ENCODE measurements around the gene SESN1.

Gene SESN1

DNA sequence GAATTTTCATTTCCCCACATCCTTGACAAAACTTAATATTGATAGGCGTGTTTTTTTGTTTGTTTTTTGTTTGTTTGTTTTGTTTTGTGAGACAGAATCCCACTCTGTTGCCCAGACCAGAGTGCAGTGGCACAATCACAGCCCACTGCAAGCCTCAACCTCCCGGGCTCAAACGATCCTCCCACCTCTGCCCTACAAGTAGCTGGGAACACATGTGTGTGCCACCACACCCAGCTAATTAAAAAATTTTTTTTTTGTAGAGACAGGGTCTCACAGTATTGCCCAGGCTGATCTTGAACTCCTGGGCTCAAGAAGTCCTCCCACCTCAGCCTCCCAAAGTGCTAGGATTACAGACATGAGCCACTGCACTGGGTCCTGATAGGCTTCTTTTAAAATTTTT, 9.9 kb upstream of the SESN1 start:
- DNase-seq (ENCODE audit: low read depth): no peak
- TF ChIP-seq, protein P1, sequence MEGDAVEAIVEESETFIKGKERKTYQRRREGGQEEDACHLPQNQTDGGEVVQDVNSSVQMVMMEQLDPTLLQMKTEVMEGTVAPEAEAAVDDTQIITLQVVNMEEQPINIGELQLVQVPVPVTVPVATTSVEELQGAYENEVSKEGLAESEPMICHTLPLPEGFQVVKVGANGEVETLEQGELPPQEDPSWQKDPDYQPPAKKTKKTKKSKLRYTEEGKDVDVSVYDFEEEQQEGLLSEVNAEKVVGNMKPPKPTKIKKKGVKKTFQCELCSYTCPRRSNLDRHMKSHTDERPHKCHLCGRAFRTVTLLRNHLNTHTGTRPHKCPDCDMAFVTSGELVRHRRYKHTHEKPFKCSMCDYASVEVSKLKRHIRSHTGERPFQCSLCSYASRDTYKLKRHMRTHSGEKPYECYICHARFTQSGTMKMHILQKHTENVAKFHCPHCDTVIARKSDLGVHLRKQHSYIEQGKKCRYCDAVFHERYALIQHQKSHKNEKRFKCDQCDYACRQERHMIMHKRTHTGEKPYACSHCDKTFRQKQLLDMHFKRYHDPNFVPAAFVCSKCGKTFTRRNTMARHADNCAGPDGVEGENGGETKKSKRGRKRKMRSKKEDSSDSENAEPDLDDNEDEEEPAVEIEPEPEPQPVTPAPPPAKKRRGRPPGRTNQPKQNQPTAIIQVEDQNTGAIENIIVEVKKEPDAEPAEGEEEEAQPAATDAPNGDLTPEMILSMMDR (conservative IDR thresholded peaks at IDR 0.05; ENCODE audit: low read length): no peak
- no peak overlapping the region for H3K4me3 ChIP-seq (ENCODE audit: low read length)

DNA sequence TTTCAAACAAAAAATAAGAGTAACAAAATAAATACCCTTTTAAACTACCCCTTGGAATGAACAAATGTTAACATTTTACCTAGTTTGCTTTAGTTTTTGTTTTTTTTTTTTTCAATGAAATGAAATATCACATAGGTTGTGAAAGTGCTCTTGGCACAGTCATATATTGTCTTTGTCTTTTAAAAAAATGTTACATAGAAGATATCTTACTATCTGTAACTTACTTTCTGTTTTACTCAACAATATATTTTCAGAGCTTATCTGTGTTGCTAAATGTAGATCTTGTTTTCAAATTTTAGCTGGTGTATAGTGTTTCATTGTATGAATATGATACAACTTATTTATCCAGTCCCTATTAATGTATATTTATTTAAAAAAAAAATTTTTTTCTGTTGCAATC, 9.3 kb upstream of the SESN1 start:
- H3K4me3 ChIP-seq (ENCODE audit: low read length): no peak overlapping the region
- DNase-seq (ENCODE audit: low read depth): no peak
- TF ChIP-seq, protein P1 (conservative IDR thresholded peaks at IDR 0.05; ENCODE audit: low read length): no peak

DNA sequence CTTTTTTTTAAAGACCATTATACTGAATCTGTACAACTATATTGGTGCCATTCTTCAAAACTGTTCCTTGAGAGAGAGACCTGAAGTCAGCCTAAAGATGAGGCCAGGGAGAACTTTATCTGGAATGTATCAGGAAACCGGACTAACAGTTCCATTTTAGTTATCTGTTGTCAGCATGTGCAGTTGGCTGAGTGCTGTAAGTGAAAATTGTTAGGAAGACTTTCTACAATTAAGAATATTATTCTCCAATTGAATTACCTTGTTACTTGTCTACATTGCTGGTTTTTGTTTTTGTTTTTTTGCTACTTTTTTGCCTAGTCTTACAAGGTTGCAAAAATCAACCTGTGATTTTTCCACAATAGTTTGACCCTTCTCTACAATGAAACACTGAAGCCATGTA, 8.1 kb upstream of the SESN1 start:
- no peak for DNase-seq (ENCODE audit: low read depth)
- TF ChIP-seq, protein P1 (conservative IDR thresholded peaks at IDR 0.05; ENCODE audit: low read length): no peak
- H3K4me3 ChIP-seq (ENCODE audit: low read length): no peak overlapping the region

DNA sequence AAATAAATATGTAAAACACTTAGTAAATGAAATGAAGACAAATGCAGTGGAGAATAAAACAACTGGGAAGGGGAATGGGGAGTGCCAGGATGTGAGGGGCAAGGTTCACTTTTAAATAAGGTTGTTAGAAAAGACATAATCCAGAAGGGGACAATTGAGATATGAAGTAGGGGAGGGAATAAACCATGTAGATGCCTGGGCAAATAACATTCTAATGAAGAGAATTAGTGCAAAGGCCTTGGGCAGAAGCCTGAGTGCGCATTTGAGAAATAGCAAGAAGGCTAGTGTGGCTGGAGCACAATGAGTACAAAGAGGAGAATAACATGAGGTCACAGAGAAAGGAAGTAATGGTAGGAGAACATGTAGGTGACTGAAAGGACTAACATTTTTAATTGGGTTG, 3.0 kb upstream of the SESN1 start:
- no peak for DNase-seq (ENCODE audit: low read depth)
- H3K4me3 ChIP-seq (ENCODE audit: low read length): no peak overlapping the region
- TF ChIP-seq, protein P1 (conservative IDR thresholded peaks at IDR 0.05; ENCODE audit: low read length): no peak

DNA sequence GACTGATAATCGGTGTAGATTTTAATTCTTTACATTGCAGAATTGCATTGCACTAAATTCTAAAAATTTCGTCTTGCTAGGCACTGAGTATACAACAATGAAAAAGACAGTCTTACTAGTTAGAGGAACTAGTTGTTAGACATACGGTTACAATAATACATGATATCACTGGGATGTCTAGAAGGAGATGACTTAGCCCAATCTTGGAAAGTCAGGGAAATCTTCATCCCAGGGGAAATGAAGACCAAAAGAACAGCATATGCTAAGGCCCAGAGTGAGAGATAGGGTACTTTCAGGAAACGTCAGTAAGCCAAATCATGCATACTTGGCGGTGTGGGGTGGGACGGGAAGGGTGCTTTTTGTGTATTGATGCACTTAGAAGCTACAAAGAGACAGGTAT, 1.6 kb upstream of the SESN1 start:
- no peak for DNase-seq (ENCODE audit: low read depth)
- TF ChIP-seq, protein P1 (conservative IDR thresholded peaks at IDR 0.05; ENCODE audit: low read length): no peak
- H3K4me3 ChIP-seq (ENCODE audit: low read length): peak overlapping the region; percentile 97

DNA sequence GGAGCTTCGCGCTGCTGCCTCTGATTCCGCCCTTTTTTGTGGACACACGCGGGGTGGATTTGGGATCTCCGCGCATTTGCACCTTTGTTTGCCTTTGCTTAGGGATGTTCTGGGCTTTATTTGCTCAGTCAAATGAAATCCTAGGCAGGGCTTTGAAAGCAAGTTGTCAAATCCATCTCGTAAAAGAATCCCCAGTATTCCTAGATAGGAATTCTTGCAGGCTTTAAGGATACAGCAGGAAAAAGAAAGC, 1.1 kb upstream of the SESN1 start:
- H3K4me3 ChIP-seq (ENCODE audit: low read length): peak overlapping the region; percentile 97

DNA sequence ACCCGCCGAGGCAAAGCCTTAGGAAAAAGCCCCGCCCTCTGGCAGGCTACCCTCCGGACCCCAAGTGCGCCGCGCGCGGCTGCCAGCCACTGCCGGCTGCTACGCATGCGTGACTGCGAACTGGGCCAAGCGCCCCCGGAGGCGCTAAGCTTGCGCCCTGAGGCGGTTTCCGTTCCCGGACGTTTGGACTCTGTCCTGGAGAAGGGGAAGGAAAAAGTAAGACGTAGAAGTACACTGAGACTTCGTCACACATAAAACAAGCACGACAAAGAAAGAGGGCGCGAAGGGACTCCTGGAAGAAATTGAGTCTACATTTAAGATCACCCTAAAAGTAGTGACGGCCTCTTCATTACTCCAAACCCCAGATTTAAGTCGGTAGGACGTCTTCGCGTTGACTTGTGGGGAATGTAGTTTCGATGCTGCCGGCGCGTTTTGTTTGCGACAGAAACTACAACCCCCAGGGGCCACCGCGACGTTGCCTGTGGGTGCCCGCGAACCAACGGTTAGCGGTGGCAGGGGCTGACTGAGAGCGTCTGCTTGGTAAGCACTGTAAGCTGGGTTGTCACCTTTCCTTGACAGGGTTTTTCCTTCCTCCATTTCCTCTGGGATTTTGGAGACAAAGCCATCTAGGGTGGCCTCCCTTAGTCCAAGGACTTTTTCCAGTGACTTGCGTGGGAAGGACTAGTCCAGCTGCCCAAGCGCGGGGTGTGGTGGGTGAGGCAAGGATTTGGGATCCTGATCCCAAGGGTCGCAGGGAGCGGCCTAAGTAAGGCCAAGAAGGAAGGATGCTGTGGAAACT, 589 bp upstream of the SESN1 start, which contains the start of gene CEP57L1:
TSS of gene CEP57L1 (plus strand) at position 472 of the 799 bp plus-strand sequence. CDS start 49,715 bp downstream, outside the sequence.
- H3K4me3 ChIP-seq (ENCODE audit: low read length): peak within 1 kb of the TSS; percentile 97
- TF ChIP-seq, protein P1 (conservative IDR thresholded peaks at IDR 0.05; ENCODE audit: low read length): 0 out of 2 replicates have a peak, but pooled peaks have one; percentile 11

More for the DNA sequence above, 1.1 kb upstream of the SESN1 start:
- DNase-seq (ENCODE audit: low read depth): no peak
- TF ChIP-seq, protein P1 (conservative IDR thresholded peaks at IDR 0.05; ENCODE audit: low read length): no peak

More for the DNA sequence above, 589 bp upstream of the SESN1 start, which contains the start of gene CEP57L1:
- DNase-seq (ENCODE audit: low read depth): peak; percentile 96
